Stimulated activated CD4-positive, alpha-beta T cell treated with anti-CD3 and anti-CD28 coated beads, Interleukin-12 subunit alpha, Interleukin-12 subunit beta, amount 100 ng/mL, for 4 hours (primary cell): ENCODE results near the gene GPR157.

Experiments used
- DNase-seq: peaks from one replicate; pipeline ENCODE4 v3.0.0-alpha.2; 2020

GPR157 gene

DNA sequence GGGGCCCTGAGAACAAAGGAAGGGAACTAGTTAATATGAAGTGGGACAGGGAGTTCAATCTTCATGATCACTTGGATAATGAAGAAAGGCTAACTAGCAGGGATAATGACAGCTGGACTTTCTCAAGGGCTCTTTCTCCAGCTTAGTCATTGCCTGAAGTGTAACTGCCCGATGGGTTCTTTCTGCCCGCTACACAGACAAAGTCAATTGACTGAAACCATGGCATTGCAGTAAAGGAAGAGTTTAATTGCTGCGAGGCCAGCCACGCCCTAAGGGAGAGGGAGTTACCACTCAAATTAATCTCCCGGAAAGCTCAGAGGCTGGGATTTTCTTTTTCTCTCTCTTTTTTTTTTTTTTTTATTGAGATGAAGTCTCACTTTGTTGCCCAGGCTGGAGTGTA lies 42.9 kb downstream of the GPR157 start:
- no peak for DNase-seq

- DNase-seq, result no peak
Observed at GRCh38 chr1:9085306-9085940, 43.5 kb downstream of the GPR157 start.

DNA sequence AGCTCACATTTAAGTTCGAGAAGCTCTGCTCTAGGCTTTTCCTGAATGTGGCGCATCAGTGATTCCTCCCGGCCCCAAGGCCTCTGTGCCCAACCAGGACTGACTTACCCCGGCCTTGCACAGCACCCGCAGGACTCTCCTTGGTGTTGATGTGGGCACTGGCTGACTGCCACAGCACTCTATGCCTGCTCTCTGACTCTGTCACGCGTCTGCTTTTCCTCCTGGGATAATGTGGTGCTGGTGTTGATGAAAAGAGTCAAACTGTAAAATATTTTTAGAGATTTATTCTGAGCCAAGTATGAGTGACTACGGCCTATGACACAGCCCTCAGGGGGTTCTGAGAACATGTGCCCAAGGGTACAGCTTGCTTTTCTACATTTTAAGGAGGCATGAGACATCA lies 44.0 kb downstream of the GPR157 start:
- DNase-seq, result no peak

DNA sequence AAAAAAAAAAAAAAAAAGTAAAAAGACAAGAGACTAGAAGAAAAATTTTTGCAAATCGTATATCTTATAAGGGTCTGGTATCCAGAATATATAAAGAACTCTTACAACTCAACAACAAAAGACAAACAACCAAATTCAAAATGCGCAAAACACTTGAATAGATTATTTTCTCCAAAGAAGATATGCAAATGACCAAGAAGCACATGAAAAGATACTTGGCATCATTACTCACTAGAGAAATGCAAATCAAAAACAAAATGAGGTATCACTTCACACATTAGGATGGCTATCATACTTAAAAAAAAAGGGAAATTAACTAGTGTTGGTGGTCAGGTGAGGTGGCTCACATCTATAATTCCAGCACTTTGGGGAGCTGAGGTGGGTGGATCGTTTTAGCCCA lies 47.4 kb downstream of the GPR157 start:
- DNase-seq, result no peak

GRCh38 chr1:9080705-9081291 lies 48.1 kb downstream of the GPR157 start:
- no peak for DNase-seq

- no peak for DNase-seq
Observed at GRCh38 chr1:9079988-9080704, 48.8 kb downstream of the GPR157 start.

- no peak for DNase-seq
Observed at GRCh38 chr1:9078752-9079500, 50.0 kb downstream of the GPR157 start.

GRCh38 chr1:9078015-9078751 lies 50.7 kb downstream of the GPR157 start:
- no peak for DNase-seq

GRCh38 chr1:9075022-9075421 lies 53.9 kb downstream of the GPR157 start:
- DNase-seq, result no peak

GRCh38 chr1:9073143-9073542 lies 55.8 kb downstream of the GPR157 start:
- no peak for DNase-seq

GRCh38 chr1:9071554-9072235 lies 57.2 kb downstream of the GPR157 start:
- DNase-seq, result no peak

- no peak for DNase-seq
Observed at GRCh38 chr1:9070486-9070885, 58.4 kb downstream of the GPR157 start.

- no peak for DNase-seq
Observed at GRCh38 chr1:9069326-9070100, 59.4 kb downstream of the GPR157 start, which contains the start of gene SLC2A5. SLC2A5 (minus strand) TSS chr1:9069635; CDS start chr1:9069536, 99 bp downstream.

- DNase-seq, result no peak
Observed at GRCh38 chr1:9068981-9069325, 59.9 kb downstream of the GPR157 start.

- no peak for DNase-seq
Observed at GRCh38 chr1:9066945-9067807, 61.7 kb downstream of the GPR157 start.

DNA sequence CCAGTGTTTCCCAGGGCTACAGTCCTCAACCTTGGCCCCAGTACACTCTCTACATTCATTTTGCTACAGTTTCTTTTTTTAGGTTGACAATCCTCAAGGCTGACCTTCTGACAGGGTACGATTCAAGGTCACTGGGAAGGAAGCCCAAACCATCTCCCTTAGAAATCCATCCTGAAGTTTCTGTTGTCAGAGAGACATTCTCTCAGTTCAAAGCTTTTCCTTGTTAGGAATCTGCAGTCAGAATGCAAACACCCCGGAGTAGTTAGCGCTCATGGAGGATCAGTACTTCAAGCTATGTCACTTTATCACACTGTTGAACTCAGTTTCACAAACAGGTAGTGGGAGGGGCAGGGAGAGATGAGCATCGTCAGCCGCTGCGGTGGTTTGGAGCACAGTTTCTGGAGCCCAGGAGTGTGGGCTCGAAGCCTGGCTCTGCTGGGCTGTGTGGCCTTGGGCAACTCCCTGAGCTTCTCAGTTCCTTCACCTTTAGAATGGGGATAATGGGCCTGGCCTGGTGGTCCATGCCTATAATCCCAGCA lies 63.6 kb downstream of the GPR157 start:
- no peak for DNase-seq

- no peak for DNase-seq
Observed at GRCh38 chr1:9062846-9063245, 66.1 kb downstream of the GPR157 start.

DNA sequence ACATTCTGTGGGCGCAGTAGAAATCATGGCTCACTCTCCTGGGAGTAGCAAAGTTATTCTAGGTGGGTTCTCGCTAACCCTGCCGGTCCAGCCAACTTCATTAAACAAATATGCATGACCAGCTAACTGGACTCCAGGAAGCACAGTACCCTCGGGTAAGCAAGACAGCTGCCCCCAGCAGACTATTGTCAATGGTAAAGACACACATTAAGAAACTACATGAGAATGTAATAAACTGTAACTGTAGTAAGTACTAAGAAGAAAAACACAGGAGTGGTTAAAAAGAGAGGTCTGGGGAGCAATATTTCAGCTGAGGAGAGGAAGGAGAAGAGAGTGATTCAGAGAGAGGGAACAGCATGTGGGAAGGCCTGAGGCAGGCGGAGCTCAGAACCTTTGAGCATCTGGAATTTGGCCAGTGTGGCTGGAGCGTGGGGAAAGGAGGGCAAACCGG lies 66.9 kb downstream of the GPR157 start:
- DNase-seq, result no peak

GRCh38 chr1:9061252-9061960 lies 67.5 kb downstream of the GPR157 start:
- no peak for DNase-seq
